Kidney (tissue), 14 donors: ENCODE data around the gene SIRPD. TPM values are rescaled to one million over a fixed set of nuclear protein-coding genes. Genes with fewer than 3 reads are reported as not detected.
A peak's percentile ranks its signal among the peaks of the same experiment; 100 is the strongest.

Experiments used
- DNase-seq, 5 donors: peaks; one replicate each; pipeline ENCODE4 v3.0.0-alpha.2; 2013 to 2020
- FAIRE-seq: peaks from 2 replicates; lab custom pipeline; 2012; peaks lifted over from hg19 to GRCh38; lab: Jason Lieb, UNC
- H3K27ac ChIP-seq, 2 donors: one replicate each; pipeline ENCODE4 v1.7.0; 2013; ENCODE audit warnings: low read depth in 2 of 2, low read length in 2 of 2, inconsistent platforms in 1 of 2
- H3K27me3 ChIP-seq: one replicate; pipeline ENCODE4 v1.7.1; 2013; ENCODE audit warnings: low read length, inconsistent platforms; ENCODE audit not compliant: control insufficient read depth, insufficient read depth
- H3K36me3 ChIP-seq, 3 donors: one replicate each; pipeline versions ENCODE4 v1.7.0 to v1.7.1; 2013; ENCODE audit warnings: low read length in 3 of 3, control low read depth in 1 of 3, inconsistent platforms in 1 of 3; ENCODE audit not compliant: insufficient read depth in 3 of 3, control insufficient read depth in 2 of 3
- H3K4me1 ChIP-seq, 3 donors: one replicate each; pipeline versions ENCODE4 v1.7.0 to v1.7.1; 2013; ENCODE audit warnings: low read length in 3 of 3, inconsistent platforms in 1 of 3, low read depth in 1 of 3; ENCODE audit not compliant: control insufficient read depth in 2 of 3, insufficient read depth in 2 of 3
- H3K4me3 ChIP-seq, 3 donors: one replicate each; pipeline versions ENCODE4 v1.7.0 to v1.8.1; 2013; ENCODE audit warnings: low read length in 3 of 3, control low read depth in 1 of 3, inconsistent platforms in 1 of 3
- H3K9ac ChIP-seq, 3 donors: one replicate each; pipeline versions ENCODE4 v1.7.0 to v1.7.1; 2013; ENCODE audit warnings: low read length in 3 of 3, control low read depth in 1 of 3, inconsistent platforms in 1 of 3
- H3K9me3 ChIP-seq, 3 donors: one replicate each; pipeline versions ENCODE4 v1.7.0 to v1.7.1; 2013; ENCODE audit warnings: low read length in 3 of 3, control low read depth in 1 of 3, inconsistent platforms in 1 of 3; ENCODE audit not compliant: control insufficient read depth in 2 of 3, insufficient read depth in 1 of 3
- CTCF ChIP-seq: IDR thresholded peaks from 3 replicates; pipeline ENCODE4 v1.5.1; 2012; ENCODE audit warnings: mild to moderate bottlenecking, moderate library complexity, borderline replicate concordance; ENCODE audit not compliant: insufficient read depth; ENCODE audit errors: extremely low read depth
- intact Hi-C: fragments of 100-400 bp; cut with DNase I; formaldehyde crosslinking; loops from one replicate; pipeline ENCODE4 v1.11.1; 2022
- polyA plus RNA-seq: library from polyadenylated mRNA; stranded (reverse); fragments of 350-450 nt; fragmentation: Illumina TruSeq; extraction: RNeasy Lipid Tissue Mini Kit (QIAGEN cat#74804); gene quantifications from one replicate; pipeline ENCODE4 v1.2.3, GENCODE V29; 2014; ENCODE audit warnings: low read depth, low replicate concordance; ENCODE audit not compliant: insufficient read depth
- total RNA-seq: library from RNA; stranded (reverse); fragmentation: NEBNext Ultra II Directional; extraction: Animal tissue kit (Norgen Biotek cat#: 25700); gene quantifications from one replicate; pipeline ENCODE4 v1.2.1, GENCODE V29; 2021
- donor health status: control.
- donor health status: control.
- donor health status: control.
- donor health status: control.
- donor health status: control.
- donor health status: DM: yes; HTN: yes; CAD: no.
- donor health status: Normal renal cell carcinoma (clear cell type).

Gene SIRPD
- total and polyA plus RNA-seq, 2 donors from 2014 or later, result 0.35 TPM; not detected in 1

DNA sequence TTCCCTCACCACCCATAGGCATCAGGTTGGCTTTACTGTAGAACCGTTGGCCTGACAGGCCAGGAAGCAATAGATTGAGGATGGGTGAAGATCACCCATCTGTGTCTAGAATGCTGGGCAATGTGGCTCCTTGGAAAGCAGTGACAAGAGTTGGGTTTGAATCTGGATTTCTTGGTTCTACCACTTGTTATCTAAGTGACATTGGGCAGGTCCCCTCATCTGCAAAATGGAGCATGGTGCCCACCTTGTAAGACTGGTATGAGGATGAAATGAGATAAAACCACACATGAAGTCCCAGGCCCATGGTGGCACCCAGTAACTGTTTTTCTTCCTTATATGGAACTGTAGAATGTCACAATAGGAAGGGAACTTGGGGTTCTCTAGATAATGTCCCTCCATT is 43.7 kb downstream of the SIRPD start:
- Histone ChIP-seq H3K4me3 (no peak overlapping the region), H3K9ac (no peak overlapping the region), H3K9me3 (no peaks in the 10 kb centered on the region), H3K27ac (no peak overlapping the region), H3K27me3 (no peaks in the 10 kb centered on the region), H3K4me1 (no peaks in the 10 kb centered on the region), H3K36me3 (no peaks in the 10 kb centered on the region)
- no peak for FAIRE-seq
- no peak for DNase-seq
- intact Hi-C loops, result no loop called here
- TF ChIP-seq CTCF, result no peak

- H3K4me1 ChIP-seq, result no peaks in the 10 kb centered on the region
- no peaks in the 10 kb centered on the region for H3K9me3 ChIP-seq
- no peak overlapping the region for H3K27ac ChIP-seq
- DNase-seq (peak in 1 of 5 donors; percentile 23), FAIRE-seq (no peak)
- H3K36me3 ChIP-seq, result no peaks in the 10 kb centered on the region
- H3K9ac ChIP-seq, result no peak overlapping the region
- TF ChIP-seq CTCF, result peak; percentile 23
- intact Hi-C loops, result no loop called here
- H3K4me3 ChIP-seq, result no peak overlapping the region
- H3K27me3 ChIP-seq, result no peaks in the 10 kb centered on the region
Observed at GRCh38 chr20:1509237-1509636, 48.3 kb downstream of the SIRPD start.

GRCh38 chr20:1508574-1508973 is 48.9 kb downstream of the SIRPD start:
- FAIRE-seq, result no peak
- Histone ChIP-seq H3K36me3 (no peaks in the 10 kb centered on the region), H3K4me1 (no peaks in the 10 kb centered on the region), H3K4me3 (no peak overlapping the region), H3K9ac (no peak overlapping the region), H3K27ac (no peak overlapping the region), H3K9me3 (no peaks in the 10 kb centered on the region), H3K27me3 (no peaks in the 10 kb centered on the region)
- intact Hi-C loops, result no loop called here
- DNase-seq, result no peak
- TF ChIP-seq CTCF, result no peak

GRCh38 chr20:1507276-1507675 is 50.2 kb downstream of the SIRPD start:
- intact Hi-C loops, result no loop called here
- H3K4me3 ChIP-seq, result no peak overlapping the region
- DNase-seq, result no peak
- no peaks in the 10 kb centered on the region for H3K4me1 ChIP-seq
- no peak overlapping the region for H3K27ac ChIP-seq
- H3K27me3 ChIP-seq, result no peaks in the 10 kb centered on the region
- no peak for FAIRE-seq
- no peaks in the 10 kb centered on the region for H3K36me3 ChIP-seq
- H3K9me3 ChIP-seq, result no peaks in the 10 kb centered on the region
- no peak overlapping the region for H3K9ac ChIP-seq
- TF ChIP-seq CTCF, result no peak
